HG03378 (cell line): ENCODE measurements around the gene ATP8A1.
A peak's percentile ranks its signal among the peaks of the same experiment; 100 is the strongest.

Source experiments
- ATAC-seq: cut with Tn5 transposase; IDR thresholded peaks from one replicate; pipeline ENCODE4 v1.9.1; 2021; ENCODE audit warnings: mild to moderate bottlenecking, moderate library complexity; ENCODE audit not compliant: unreplicated experiment

The ATP8A1 gene

GRCh38 chr4:42627885-42628646, 28.8 kb downstream of the ATP8A1 start:
- peak; percentile 93 for ATAC-seq

- ATAC-seq = no peak
Measured at GRCh38 chr4:42626629-42627146, 30.2 kb downstream of the ATP8A1 start.

GRCh38 chr4:42625329-42625728, 31.6 kb downstream of the ATP8A1 start:
- ATAC-seq = no peak

DNA sequence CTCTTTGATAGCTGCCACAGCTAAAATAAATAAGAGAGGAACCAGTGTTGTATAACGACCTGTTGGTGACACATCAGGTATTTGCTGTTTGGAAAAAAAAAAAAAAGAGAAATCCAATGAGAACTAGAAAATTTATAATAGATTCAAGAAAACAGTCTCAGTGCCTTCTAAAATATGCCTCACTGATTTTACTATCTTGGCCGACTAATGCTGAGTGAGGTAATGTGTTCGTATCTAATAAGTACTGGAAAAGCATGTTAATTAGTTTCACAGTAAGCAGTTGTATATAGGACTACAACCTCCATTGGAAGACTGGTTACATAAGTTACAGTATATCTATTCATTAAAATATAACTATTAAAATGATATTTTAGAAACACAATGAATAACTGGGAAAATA, 32.4 kb downstream of the ATP8A1 start:
- ATAC-seq = no peak

- ATAC-seq = no peak
Measured at GRCh38 chr4:42618023-42618422, 38.9 kb downstream of the ATP8A1 start.

DNA sequence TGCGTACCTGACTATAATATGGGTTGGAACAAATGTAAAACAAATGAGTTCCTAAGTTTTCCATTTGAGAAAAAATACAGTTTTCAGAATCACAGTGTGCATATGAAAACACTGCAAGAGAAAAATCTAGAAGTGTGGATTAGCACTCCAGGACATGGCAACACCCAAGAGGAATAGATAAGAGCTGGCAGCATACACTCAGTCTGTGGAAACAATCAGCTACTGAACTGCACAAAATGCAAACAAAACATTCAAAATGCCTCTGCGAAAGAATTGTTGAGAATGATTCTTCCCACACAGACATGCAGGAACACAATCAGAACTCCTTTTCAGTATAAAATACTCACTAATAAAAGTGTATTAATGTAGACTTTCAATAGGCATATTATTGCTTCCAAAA, 39.9 kb downstream of the ATP8A1 start:
- ATAC-seq = no peak

GRCh38 chr4:42616572-42616971, 40.3 kb downstream of the ATP8A1 start:
- no peak for ATAC-seq

DNA sequence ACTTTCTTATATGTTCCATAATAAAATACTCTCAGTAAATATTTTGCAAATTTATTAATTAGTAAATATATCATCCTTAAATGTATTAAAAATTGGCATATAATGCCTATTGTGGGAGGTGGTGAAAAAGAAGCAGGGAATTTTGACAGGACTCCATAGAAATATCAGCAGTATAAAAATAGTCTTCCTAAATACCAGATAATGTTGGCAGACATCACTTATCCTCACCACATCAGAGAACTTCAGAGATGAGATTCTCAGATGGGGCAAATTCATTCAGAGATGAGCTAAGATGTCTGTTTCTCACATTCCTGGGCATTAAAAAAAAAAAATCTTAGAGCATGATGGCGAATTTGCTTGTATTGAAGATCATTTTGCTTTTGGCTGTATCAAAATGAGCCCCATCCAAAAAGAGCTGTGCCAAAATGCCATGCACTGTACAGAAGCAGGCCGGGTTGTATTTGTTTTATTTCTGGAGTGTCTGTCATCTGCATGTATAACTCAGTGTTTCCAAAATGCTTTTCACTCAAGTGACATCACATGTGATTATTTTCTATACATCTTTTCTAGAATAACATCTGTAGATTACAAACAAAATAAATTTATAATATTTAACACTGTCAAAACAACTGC, 41.7 kb downstream of the ATP8A1 start:
- no peak for ATAC-seq

DNA sequence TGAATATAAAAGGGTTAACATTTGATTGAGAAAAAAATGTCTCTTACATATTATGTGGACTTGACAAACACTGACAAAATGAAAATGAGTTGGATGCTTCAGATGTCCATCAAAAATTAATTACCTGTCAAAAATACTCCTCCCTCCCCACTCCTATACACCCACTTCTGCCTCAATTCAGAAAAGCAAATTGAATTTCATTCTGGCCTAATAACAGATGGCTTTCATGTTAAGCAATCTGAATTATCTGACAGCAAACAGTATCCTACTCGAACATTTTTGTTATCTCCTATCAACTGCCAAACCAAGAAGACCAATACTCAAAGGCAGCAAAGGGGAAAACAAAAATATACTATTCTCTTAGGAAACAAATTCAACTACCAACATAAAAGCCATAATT, 44.0 kb downstream of the ATP8A1 start:
- no peak for ATAC-seq

DNA sequence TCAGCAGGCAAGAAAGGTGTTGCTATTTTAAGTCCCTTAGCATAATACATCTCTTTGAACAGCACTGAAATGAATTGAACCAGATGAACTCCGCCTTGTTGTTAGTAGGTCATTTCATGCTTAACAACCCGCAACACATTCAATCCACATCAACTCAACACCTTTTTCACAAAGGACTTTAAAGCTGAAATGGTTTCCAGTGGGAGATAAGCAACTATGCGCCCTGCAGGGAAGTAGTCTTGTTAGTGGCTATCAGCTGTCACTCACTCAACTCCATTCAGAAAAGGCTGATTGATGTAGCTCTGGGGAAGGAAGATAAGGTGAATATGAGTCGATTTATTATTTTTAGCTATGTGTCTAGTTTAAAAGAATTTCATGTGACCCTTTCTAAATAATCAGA, 46.0 kb downstream of the ATP8A1 start:
- no peak for ATAC-seq

DNA sequence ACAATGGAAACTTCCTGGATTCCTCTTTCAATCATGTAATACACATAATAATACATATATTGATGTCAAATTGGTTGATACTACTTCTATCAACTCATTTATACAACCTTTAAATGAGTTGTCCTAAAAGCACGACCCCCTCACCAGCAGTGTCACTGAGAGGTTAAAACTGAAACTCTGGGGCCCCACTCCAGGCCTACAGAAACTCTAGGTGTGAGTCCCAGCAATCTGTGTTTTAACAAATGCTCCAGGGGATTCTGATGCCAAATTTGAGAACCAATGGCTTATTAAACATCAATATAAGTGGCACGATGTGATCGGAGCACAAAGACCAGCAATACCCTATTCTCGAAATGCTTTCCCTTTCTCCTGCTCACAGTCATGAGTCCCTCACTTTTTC, 47.9 kb downstream of the ATP8A1 start:
- ATAC-seq = no peak

- ATAC-seq = no peak
Measured at GRCh38 chr4:42608551-42608950, 48.4 kb downstream of the ATP8A1 start.

- no peak for ATAC-seq
Measured at GRCh38 chr4:42607011-42607726, 49.7 kb downstream of the ATP8A1 start.

DNA sequence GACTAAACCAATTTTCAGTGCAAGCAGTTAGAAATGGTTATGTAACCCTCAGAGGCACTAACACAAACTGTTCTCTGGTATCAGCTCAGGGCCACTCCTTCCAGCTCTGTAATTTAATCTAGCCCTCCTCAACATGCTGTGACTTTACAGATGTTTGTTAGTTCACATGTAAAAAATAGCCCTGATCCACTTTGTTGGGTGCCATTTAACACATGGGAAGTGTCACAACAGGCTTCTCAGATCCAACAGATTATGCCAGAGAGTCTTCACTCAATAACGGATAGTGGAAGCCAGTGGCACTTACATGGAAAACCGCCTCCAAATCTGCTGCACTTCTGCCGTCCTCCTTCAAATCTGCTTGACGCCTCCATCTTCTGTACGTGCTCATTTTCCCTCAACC, 51.6 kb downstream of the ATP8A1 start:
- ATAC-seq = no peak

- ATAC-seq = no peak
Measured at GRCh38 chr4:42603862-42604261, 53.0 kb downstream of the ATP8A1 start.

DNA sequence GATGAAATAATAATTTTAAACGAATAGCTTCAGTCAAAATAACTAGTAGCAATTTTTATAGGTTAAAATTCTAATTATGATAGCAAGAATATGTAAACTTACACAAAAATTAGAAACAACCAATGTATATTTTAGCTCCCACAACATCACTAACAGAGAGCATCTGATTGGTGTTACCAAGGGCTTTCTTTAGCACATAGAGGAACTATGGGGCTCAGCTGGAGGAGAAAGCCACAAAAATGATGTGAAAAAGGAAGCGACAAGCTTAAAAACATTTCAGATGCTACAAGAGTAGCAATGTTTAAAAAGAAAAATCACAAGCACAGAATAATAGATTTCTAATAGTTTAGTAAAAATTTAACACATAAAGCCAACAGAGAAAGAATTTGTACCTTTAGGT, 56.3 kb downstream of the ATP8A1 start:
- peak; percentile 34 for ATAC-seq

DNA sequence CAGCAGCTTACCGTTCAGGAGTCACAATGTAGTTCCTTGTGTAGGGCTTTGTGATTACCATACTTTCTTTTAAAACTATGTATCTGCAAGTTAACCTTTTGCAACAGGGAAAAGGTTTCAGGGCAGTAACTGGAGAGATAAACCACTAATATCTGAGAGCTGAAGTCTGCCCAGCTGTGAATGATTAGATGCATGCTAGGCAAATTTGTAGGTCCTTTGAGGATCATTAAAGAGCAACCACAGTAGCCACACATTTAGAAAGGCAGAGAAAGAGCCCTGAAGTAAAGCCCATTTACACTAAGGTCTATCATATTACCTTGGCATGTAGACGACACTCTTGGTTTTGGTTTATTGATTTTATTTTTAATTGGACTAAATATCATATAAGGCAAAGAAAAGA, 60.0 kb downstream of the ATP8A1 start:
- ATAC-seq = peak; percentile 86

GRCh38 chr4:42594888-42595287, 62.0 kb downstream of the ATP8A1 start:
- no peak for ATAC-seq

DNA sequence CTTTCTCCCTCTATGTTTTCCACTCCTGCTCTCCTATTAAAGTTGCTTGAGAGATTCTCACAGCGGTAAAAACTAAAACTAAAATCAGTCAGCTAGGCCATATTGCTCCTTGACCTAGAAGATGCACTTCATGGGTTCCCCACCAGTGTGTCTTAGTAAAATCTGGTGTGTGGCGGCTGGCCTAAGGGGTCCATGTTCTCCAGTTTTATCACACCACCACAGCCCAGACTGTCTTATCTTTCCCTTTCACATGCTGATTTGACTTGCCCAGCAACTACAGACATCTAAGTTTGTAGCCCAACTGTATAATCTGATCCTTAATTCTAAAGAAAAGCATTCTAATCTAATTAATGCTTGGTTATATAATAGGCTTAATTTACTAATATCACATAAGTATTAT, 68.0 kb downstream of the ATP8A1 start:
- no peak for ATAC-seq

GRCh38 chr4:42586775-42587174, 70.1 kb downstream of the ATP8A1 start:
- no peak for ATAC-seq

DNA sequence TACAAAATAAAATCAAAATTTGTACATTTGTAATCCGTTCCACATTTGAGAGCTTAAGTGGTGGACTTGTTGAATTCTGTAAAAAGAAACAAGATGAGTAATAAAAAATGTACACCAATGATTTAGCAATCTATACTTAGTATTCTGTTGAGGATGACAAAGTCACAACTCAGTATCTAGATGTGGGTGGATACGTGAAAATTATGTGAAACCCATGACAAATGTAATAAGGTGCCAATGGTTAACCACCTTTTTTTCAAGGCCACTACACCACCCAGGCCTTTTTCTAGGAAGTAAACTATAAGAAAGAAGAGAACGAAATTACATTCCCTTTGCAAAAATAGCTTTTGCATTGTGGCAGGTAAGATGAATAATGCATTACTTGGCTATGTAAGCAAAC, 77.0 kb downstream of the ATP8A1 start:
- no peak for ATAC-seq

- no peak for ATAC-seq
Measured at GRCh38 chr4:42578187-42578586, 78.7 kb downstream of the ATP8A1 start.
